Medulla oblongata (tissue), 1 donor: ENCODE measurements around the gene ZNF423.

Experiments used
- DNase-seq: peaks from one replicate; pipeline ENCODE4 v3.0.0-alpha.2; 2015; ENCODE audit errors: extremely low spot score

The ZNF423 gene

DNA sequence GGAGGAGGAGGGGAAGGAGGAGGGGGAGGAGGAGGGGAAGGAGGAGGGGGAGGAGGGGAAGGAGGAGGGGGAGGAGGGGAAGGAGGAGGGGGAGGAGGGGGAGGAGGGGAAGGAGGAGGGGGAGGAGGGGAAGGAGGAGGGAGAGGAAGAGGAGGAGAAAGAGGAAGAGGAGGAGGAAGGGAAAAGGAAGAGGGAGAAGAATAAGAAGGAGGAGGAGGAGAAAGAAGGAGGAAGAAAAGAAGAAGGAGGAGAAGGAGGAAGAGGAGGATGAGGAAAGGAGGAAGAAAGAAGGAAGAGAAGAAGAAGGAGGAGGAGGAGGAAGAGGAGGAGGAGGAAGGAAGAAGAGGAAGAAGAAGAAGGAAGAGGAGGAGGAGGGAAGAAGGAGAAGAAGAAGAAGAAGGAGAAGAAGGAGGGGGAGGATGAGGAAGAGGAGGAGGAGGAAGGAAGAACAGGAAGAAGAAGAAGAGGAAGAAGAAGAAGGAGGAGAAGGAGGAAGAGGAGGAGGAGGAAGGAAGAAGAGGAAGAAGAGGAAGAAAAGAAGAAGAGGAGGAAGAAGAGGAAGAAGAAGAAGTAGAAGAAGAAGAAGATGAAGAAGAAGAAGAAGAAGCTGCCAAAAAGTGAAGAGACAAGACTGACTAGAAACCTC lies 378.5 kb downstream of the ZNF423 start:
- DNase-seq: no peak

DNA sequence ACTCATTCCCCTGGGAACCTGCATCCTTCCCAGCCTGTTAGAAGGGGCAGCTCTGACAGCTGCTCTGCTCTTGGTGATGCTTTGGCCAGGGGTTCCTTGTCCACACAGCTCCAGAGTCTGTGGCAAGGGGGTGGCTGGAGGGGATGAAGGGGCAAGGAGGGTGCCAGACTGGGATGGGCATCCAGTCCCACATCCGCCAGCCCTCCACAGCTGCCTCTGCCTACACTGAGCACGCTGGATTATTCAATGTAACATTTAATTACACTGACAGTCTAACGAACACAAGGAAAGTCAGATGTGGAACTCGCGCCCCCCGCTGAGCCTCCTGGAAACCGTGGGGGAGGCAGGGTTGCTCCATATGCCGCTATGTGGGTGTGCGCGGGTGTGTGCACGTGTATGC lies 381.2 kb downstream of the ZNF423 start:
- no peak for DNase-seq

DNA sequence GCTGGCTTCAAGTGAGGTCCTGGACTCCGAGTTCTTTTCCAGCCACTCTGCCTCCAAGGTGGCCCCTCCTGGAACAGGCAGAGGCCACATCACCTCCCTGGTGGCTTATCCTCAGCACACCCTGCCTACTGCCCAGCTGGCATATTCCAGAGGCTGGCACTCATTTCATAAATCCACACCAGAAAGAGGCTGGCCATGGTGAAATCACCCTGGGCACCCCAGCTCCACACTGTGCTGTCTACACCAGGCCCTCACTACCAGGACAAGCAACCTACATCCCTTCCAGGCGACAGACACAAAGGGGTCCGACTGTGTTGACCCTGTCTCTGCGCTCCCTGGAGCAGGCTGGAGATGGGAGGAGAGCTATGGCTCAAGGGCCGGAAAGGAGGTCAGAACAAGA lies 382.1 kb downstream of the ZNF423 start:
- no peak for DNase-seq

DNA sequence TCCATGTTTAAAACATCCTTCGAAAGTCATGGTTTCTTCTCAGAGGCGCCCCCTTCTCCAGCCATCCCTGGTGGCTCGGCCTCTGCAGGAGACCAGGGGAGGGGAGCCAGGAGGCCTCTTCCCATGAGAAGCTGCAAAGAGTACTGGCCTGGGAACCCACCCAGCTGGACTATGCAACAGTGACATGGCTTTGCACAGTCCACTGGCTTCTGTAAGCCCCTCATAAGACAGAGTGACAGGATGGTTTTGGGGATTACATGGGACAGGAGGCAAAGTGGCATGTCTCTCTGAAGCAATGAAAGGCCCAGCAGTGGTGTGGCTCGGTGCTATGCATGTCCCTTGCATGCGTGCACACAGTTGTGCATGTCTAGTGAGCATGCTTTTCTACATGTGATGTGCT lies 382.8 kb downstream of the ZNF423 start:
- DNase-seq: no peak

DNA sequence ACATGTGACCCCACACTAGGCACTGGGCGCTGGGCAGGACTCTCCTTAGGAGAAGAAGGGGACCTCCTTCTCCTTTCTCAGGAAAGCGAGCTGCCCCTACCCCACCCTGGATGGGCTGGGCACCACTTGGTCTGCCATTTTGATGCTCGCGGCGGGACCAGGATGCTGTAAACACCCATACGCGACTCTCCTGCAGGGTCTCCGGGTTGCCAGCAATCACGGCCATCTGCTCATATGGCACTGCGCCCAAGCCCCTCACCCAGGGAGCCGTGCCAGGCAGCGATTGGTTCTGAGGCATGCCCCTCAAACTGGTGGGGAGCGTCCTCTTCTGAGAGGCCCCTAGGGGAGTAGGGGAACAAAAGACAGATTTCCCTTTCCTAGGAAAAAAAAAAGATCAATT lies 383.3 kb downstream of the ZNF423 start:
- DNase-seq: no peak

DNA sequence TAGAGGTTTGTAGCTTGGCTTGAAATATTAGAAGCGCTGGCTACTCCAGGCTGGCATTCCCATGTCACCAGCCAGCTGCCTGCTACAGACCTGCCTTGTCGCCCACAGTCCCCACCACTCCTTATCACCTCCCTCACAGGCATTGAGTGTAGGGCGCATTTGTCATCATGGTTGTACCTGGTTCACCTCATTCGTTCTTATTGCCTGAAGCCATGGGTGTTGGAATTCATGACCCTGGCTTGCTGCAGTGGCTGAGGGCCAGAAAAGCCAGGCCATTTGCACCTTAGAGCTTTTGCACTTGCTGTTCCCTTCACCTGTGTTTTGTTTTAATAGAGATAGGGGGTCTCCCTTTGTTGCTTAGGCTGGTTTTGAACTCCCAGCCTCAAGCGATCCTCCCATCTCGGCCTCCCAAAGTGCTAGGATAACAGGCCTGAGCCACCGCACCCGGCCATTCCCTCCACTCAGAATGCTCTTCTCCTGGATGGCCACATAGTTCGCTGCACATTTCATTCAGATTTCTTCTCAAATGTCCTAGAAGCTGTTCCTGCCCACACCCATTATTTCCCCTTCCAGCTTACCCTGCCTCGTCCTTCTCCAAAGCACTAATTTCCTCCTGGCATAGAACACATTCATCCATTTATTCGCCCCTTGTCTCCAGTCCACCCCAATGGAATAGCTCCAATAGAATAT lies 384.7 kb downstream of the ZNF423 start:
- no peak for DNase-seq

DNA sequence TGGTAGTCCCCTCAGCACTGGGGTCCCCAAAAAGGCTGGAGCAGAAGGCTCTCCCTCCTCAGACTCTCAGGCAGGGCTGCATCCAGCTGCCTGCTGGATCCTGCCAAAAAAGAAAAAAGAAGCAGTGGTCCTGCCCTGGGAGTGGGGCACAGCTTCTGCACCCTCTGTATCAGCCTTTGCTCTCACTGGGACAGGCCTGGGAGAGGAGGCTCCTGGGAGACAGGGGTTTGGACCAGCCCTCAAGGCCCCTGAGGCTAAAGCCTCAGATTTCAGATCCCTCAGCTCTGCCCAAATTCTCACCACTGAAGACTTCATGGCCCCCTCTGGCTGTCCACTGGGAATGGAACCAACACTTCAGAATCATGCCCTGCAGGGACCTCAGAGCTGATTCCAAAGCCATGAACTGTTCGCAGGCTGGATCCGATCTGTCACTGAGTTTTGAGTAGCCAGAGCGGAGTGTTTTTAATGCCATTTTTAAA lies 385.4 kb downstream of the ZNF423 start:
- DNase-seq: no peak

DNA sequence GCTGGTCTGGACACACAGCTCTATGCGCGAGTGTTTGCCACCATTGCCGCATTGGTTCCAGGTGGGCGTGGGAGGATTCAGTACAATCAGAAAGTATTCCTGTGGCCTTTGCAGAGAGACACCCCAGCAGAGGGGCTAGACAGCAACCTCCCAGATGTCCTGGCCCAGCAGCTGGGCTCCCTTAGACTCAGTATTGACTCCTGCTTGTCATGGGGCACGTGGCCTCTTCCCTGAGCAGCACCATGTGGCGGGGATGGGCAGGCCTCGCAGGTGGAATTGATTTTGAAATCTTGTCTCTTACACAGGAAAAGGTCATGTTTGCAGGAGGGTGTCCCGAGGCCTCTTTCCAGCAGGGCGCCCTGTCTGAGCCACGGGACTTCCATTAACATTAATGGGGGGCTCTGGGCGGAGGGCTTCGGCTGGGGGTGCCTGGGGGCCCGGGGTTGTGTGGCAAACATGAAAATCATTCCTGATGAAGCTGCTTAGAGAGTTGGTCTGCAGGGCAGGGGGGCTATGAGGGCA lies 385.9 kb downstream of the ZNF423 start:
- no peak for DNase-seq

DNA sequence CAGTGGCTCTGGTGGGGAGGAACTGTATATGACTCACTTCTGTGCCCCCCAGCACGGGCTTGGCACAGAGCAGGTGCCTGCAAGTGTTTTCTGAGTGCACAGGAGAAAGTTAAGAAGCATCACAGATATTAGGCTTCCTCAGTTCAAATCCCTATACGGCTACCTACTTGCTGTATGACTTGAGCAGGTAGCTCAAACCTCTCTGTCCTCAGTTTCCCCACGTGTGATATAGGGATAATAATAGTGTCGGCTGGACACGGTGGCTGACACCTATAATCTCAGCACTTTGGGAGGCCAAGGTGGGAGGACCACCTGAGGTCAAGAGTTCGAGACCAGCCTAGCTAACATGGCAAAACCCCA lies 386.6 kb downstream of the ZNF423 start:
- no peak for DNase-seq

DNA sequence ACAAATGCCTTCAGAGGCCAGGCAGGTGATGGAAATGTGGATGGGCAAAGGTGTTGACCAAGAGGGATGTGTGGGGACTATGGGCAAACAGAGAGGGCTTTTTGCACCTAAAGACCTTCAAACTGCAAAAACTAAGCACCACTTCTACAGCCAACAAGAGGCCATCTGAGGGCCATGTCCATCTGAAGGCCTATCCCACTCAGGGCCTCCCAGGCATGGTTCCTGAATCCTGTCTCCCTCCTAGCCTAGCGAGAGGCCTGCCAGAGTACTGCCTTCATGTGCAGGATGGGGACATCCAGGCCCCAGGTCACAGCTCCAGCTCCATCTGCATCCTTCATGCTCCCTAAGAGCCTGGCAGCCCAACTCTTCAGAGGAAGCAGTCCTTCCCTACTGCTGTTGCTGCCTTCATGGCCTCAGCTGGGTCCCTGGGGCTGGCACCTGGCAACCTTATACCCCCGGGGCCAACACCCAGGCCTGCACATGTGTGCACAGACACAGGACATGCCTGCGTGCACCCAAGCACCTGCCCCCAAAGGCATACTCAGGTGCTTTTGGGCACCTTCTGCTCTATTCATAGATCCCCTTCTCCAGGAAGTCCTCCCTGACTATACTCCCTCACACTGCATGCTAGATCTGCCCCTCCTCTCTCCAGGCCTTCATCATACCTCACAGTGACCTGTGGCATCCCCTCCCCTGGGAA lies 387.2 kb downstream of the ZNF423 start:
- no peak for DNase-seq

DNA sequence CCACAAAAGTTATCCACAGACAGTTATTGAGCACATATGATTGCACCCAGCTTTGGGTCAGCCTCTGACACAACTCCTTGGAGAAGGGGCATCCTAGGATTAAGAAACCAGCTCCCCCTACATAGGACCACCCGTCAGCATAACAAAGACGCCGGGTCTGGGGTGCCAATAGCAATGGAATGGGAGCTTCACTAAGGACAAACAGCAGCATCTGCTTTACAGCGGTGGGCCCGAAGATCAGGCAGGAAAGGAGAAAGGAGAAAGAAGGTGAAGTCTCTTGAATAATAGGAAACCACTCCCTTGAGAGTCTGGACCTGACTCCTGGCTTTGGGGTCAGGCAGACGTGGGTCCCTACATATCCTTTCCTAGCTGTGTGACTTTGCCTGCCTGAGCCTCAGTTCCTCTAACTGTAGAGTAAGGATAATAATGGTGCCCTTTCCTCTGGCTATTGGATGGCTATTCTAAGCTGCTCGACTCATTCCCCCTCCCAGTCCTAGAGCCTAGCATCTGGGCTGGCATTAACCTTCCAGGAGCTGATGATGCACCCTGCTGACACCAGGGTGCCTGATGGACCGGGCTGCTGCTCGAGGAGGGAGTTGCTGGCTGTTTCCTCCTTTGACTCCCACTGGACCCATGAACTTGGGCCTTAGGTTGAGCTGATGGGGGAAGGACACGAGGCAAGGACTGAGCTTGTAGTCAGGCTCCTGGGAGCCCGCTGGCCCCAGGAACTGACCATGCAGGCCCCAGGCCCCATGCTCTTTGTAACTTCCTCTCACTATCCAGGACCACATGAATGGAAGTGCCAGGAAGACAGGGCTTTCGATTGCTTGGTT lies 388.2 kb downstream of the ZNF423 start:
- no peak for DNase-seq

DNA sequence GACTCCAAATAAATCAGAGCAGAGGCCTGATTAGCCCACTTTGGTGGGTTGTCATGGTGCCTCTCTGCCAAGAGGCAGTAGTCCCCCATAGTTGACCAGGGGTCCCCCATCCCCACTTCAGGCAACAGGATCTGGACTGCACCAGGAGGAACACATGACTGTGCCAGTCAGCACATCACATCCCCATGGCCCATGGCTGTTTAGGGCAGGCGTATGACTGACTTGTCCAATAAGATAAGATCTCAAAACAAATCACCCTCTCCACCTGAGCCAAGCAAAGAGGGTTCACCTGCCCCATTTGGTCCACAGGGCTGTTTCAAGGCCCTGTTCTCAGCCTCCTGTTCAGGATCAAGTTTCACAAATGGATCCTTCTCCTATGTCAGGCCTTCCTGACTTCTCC lies 389.0 kb downstream of the ZNF423 start:
- DNase-seq: no peak

DNA sequence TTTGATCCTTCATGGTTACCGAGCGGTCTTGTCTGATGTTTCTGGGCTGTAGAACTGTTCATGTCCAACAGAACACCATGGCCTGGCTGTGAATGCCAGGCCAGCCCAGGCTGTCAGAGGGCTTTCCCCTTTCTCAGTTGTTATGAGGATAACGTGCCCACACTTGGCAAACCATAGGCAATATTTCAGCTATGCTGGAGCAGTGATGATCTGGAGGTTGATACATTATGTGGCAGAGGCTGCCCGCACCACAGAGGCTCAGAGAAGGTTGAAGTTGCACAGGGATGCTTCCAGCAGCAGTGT lies 389.4 kb downstream of the ZNF423 start:
- DNase-seq: no peak

DNA sequence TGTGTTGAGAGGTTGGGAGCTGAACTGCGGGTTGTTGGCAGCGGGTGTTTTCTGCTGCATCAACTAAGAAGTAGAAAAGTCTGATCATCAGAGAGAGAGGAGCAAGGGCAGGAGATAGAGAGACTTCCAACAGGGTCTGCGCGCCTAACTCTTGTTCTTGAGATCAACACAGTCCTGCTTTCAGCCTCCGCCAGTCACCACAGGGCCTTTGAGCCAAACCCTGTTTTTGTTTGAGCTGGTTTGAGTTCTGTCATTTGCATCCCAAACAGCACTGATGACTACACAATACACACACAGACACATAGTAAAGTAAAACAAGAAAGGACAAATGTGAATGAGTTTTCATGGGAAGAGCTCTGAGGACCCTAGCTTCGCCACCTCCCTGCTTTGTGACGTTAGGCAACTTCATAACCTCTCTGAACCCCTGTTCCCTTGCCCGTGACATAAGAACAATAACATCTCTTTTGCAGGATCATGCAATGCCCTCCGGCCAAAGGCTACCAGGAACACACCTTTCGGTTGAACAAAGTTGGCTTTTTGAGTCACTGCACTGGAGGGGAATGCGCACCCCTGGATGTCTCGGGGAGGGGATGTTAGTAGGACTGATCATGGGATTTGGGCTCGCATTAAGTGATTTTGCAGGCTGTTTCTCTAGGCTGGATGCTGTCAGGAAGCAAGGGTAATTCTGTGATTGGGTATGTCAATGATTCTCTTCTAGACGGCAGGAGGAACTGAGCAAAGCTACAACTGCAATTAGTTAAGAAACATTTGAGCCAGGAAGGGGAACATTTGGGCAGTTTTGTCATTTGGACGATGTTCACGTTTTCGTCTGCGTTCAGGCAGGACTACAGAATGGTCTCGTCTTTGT lies 390.0 kb downstream of the ZNF423 start:
- no peak for DNase-seq

DNA sequence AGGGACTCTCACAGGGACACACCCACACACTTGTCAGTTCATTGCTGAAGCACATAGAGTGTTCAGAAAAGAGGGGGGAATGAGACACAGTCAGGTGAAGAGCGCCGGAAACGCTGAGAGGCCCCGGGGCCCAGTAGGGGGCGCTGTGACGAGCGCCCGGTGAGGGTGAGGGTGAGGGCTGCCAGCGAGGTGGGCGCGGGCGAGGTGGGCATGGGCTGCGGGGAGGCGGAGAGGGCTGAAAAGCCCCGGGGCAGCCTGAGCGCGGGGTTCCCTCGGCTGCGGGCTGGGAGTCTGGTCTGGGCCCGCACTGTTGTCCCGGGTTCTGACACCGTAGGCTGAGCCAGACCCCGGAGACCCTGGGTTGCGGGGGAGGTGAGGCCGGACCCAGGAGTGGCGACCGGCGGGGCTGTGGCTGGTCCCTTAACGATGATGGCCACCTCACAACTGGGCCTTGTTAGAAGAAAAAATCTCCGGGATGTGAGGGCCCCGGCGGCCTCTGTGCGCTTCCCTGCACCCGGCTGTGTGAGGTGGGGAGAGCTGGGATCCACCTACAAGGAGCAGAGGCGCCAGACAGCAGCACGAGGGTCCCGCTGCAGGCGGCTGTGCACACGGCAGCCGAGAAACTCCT lies 390.9 kb downstream of the ZNF423 start:
- DNase-seq: no peak

DNA sequence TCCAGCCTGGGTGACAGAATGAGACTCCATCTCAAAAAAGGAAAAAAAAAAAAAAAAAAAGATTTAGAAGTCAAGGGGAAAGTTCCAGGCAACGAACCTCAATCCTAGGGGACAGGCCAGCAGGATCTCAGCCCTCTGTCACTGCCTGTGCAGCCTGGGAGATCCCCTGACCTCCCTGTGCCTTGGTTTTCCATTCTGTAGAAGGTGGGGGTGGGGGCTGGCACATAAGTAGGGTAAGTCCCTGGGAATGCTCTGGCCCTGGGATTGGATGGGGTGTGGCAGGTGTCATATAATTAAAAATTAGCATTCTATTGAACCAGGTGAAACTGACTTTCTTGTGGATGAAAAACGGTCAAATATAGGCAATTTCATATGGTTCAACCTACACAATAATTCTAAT lies 391.8 kb downstream of the ZNF423 start:
- no peak for DNase-seq

DNA sequence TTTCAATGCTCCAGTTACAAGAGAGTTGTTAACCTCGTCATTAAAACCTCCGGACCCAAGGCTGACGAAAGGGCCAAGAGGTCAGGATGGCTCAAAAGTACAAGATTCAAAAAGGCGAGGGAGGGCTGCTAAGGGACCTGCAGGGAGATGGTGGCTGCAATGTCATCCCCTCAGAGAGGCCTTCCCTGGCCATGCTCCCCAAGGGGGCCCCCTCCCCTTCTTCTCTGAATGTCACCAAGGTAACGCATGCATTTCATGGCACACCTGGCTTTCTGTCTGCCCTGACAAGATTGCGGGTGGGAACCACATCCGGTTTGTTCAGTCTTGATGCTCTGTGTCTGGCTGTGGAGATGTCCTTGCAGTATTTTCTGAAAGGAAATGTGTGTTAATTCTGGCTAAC lies 392.4 kb downstream of the ZNF423 start:
- no peak for DNase-seq

DNA sequence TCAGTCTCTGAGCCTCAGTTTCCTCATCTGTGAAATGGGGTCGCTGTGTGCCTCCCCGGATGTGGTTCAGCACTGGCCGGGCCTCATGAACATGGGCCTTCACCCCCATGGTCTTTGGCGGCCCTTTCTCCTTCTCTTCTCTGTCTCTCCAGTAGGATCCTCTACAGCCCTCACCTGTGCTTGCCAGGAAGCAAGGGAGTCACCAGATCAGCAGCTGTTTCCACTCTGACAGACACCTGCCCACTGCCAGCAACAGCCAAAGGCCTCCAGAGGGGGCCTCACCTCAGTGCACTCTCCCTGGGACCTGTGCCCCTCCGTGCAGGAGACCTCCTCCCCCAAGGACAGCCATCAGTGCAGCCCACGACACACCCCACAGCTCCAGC lies 392.9 kb downstream of the ZNF423 start:
- DNase-seq: no peak

DNA sequence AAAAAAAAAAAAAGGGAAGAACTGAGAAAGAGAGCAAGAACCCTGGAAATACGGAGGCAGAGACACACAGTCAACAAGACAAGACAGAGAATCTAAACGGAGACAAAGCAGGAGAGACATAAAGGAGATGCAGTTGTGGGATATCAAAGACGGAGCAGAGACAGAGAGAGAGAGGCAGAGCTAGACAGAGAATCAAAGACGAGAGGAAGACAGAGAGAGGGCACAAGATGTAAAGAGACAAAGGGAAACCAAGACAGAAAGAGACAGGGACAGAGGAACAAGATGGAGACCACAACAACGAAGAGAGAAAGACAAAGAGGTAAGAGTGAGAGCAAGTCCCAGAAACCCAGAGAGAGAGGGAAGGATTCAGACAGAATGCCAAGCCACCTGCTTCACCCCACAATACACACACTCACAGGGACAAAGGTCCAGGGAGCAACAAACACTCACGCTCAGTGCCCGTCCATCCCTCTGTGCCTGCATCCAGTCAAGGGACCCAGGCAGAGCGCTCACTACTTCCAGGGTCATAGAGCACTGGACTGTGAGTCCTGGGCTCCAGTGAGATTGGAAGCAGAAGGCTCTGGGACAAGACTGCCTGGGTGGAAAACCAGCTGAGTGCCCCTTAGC lies 393.4 kb downstream of the ZNF423 start:
- no peak for DNase-seq

DNA sequence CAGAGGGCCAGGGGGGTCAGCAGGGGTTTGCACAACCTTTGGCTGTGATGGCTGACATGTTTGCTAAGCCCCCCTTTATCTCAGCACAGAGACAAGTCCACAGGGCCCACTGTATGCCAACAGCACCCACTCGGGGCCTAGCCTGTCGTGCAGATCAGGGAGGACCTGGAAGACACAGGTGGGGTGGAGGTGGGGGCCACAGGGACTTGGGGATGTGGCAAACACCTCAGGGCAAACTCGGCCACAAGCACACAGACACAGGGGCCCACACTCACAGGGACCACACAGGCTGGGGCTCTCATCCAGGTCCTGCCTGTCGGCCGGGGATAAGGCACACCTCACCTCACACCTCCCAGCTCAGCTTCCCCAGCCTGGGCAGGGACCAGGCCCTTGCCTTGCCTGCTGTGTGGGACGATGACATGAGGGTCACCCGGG lies 394.4 kb downstream of the ZNF423 start:
- DNase-seq: no peak
